Spleen (tissue), 11 donors: Measurements from ENCODE around the gene ZNF77. TPM values are rescaled to one million over a fixed set of nuclear protein-coding genes. Genes with fewer than 3 reads are reported as not detected.
A peak's percentile ranks its signal among the peaks of the same experiment; 100 is the strongest.

Experiments
- DNase-seq: peaks from one replicate; pipeline ENCODE4 v3.0.0-alpha.2; 2020
- H3K27ac ChIP-seq, 8 donors: fragments of 200-600 bp; sonication (generic) in 7 of 8; 1 replicate in 4 of 8; 2 replicates in 4 of 8; pipeline versions ENCODE4 v1.5.0 to v1.8.0; 2016 to 2021; ENCODE audit warnings: inconsistent platforms in 4 of 8, mild to moderate bottlenecking in 4 of 8, moderate library complexity in 1 of 8
- H3K27me3 ChIP-seq, 7 donors: fragments of 200-600 bp; sonication (generic) in 6 of 7; replicated peaks in 1 of 7; 1 replicate in 4 of 7; 2 replicates in 3 of 7; pipeline versions ENCODE4 v1.5.0 to v1.8.0; 2016 to 2021; ENCODE audit warnings: inconsistent platforms in 3 of 7, mild to moderate bottlenecking in 1 of 7
- H3K36me3 ChIP-seq, 6 donors: fragments of 200-600 bp; sonication (generic) in 5 of 6; 1 replicate in 4 of 6; 2 replicates in 2 of 6; pipeline versions ENCODE4 v1.5.0 to v1.8.0; 2016 to 2021; ENCODE audit warnings: inconsistent platforms in 2 of 6
- H3K4me1 ChIP-seq, 6 donors: fragments of 200-600 bp; sonication (generic) in 5 of 6; 1 replicate in 3 of 6; 2 replicates in 3 of 6; pipeline versions ENCODE4 v1.5.0 to v1.8.0; 2016 to 2021; ENCODE audit warnings: inconsistent platforms in 3 of 6
- H3K4me3 ChIP-seq, 8 donors: fragments of 200-600 bp; sonication (generic) in 7 of 8; 1 replicate in 4 of 8; 2 replicates in 4 of 8; pipeline versions ENCODE4 v1.5.0 to v1.8.0; 2016 to 2021; ENCODE audit warnings: inconsistent platforms in 4 of 8, mild to moderate bottlenecking in 4 of 8, moderate library complexity in 2 of 8
- H3K9me3 ChIP-seq, 8 donors: fragments of 200-600 bp; sonication (generic) in 7 of 8; 1 replicate in 4 of 8; 2 replicates in 4 of 8; pipeline versions ENCODE4 v1.5.0 to v1.8.0; 2016 to 2021; ENCODE audit warnings: inconsistent platforms in 4 of 8
- CTCF ChIP-seq, 11 experiments: fragments of 200-600 bp in 7 of 11; fragments of 450-650 bp in 4 of 11; sonication (generic) in 4 of 11; IDR thresholded peaks in 8 of 11; conservative IDR thresholded peaks in 3 of 11; 1 replicate in 7 of 11; 2 replicates in 4 of 11; pipeline versions ENCODE4 v1.4.0 to v1.8.0; 2016 to 2021; ENCODE audit warnings: antibody characterized with exemption in 11 of 11, inconsistent platforms in 4 of 11, mild to moderate bottlenecking in 1 of 11
- POLR2A ChIP-seq, 3 donors: fragments of 450-650 bp; IDR thresholded peaks; one replicate each; pipeline ENCODE4 v1.5.1; 2017; ENCODE audit warnings: antibody characterized with exemption in 3 of 3, mild to moderate bottlenecking in 1 of 3
- POLR2AphosphoS5 ChIP-seq, 3 donors: sonication (generic); formaldehyde crosslinking; IDR thresholded peaks; one replicate each; pipeline ENCODE4 v1.5.1; 2017; ENCODE audit warnings: antibody characterized with exemption in 3 of 3
- WGBS, 5 donors: extraction: QIAGEN DNeasy Blood & Tissue Kit in 3 of 5; methylation state at CpG; one replicate each; pipeline versions ENCODE4 v1.1.5 to v1.1.7; 2013 to 2018; 5-methylcytosine and 5-hydroxymethylcytosine counted together
- intact Hi-C: fragments of 100-400 bp; cut with DNase I; formaldehyde crosslinking; loops from one replicate; pipeline ENCODE4 v1.15.0; 2023; ENCODE audit warnings: low total_unique reads
- polyA plus RNA-seq, 3 donors: library from polyadenylated mRNA; stranded (reverse); fragments of 200-250 nt; gene quantifications; one replicate each; pipeline ENCODE4 v1.2.1, GENCODE V29; 2013
- total RNA-seq, 7 donors: library from RNA; depleted of rRNA in 3 of 7; stranded (reverse); fragments of >200 nt in 3 of 7; fragmentation: NEBNext Ultra II Directional in 4 of 7; extraction: Animal tissue kit (Norgen Biotek cat#: 25700) in 4 of 7; gene quantifications; one replicate each; pipeline versions ENCODE4 v1.1.0 to v1.2.1, GENCODE V29; 2016 to 2021
- donor health status: healthy with polysubstance abuse.
- donor health status: DM: no; HTN: no; CAD: no; lungs with moderate emphysema.
- donor health status: DM: no; HTN: no; CAD: no.
- donor health status: Bipolar disorder and iron deficiency.
- donor health status: healthy.
- donor health status: DM: no; HTN: no; CAD: no.
- donor health status: DM: yes; HTN: yes; CAD: no.

The ZNF77 gene
- total and polyA plus RNA-seq, 10 donors = 2.2 to 7.5 (median 4.3) TPM

GRCh38 chr19:2981898-2982297 is 37.1 kb upstream of the ZNF77 start:
- DNase-seq = no peak
- Histone ChIP-seq H3K36me3 (no peaks in the 10 kb centered on the region), H3K27me3 (peaks cover 0 to 39% (median 4%) of the 10 kb centered on the region in 7 donors), H3K27ac (peak overlapping the region in 3 of 8 donors; percentile 70 to 79 (median 79)), H3K4me1 (peaks cover 10 to 44% (median 32%) of the 10 kb centered on the region in 6 donors), H3K4me3 (no peak overlapping the region), H3K9me3 (no peaks in the 10 kb centered on the region)
- intact Hi-C loops = no loop called here
- TF ChIP-seq POLR2AphosphoS5 (IDR thresholded peaks at IDR 0.05) = no peak
- no peak for TF ChIP-seq CTCF (IDR thresholded peaks at IDR 0.05 in 8 of 11, conservative IDR thresholded peaks at IDR 0.05 in 3 of 11)
- TF ChIP-seq POLR2A (IDR thresholded peaks at IDR 0.05) = no peak
- WGBS, 5 donors = 88 to 95% (median 94%) methylated on average over 5 of the region's 5 CpGs

- no peak for DNase-seq
- Histone ChIP-seq H3K36me3 (no peaks in the 10 kb centered on the region), H3K4me1 (peaks cover 27 to 65% (median 54%) of the 10 kb centered on the region in 6 donors), H3K4me3 (no peak overlapping the region), H3K9me3 (no peaks in the 10 kb centered on the region), H3K27ac (peak overlapping the region in 4 of 8 donors; percentile 54 to 85 (median 80)), H3K27me3 (peaks cover 0 to 45% (median 1%) of the 10 kb centered on the region in 7 donors)
- intact Hi-C loops = loop anchor here (10.0 kb wide), 1 partner anchor 56 kb away; no protein-coding TSS in a partner anchor
- 81 to 90% (median 88%) methylated on average over 9 of the region's 9 CpGs for WGBS, 5 donors
- TF ChIP-seq CTCF (IDR thresholded peaks at IDR 0.05 in 8 of 11, conservative IDR thresholded peaks at IDR 0.05 in 3 of 11) = no peak
- no peak for TF ChIP-seq POLR2A (IDR thresholded peaks at IDR 0.05)
- no peak for TF ChIP-seq POLR2AphosphoS5 (IDR thresholded peaks at IDR 0.05)
Measured at GRCh38 chr19:2978772-2979171, 34.0 kb upstream of the ZNF77 start.

GRCh38 chr19:2978166-2978767 is 33.5 kb upstream of the ZNF77 start:
- no peak overlapping the region for H3K4me3 ChIP-seq
- 74 to 89% (median 86%) methylated on average over 11 of the region's 11 CpGs for WGBS, 5 donors
- H3K27ac ChIP-seq = peak overlapping the region in 6 of 8 donors; percentile 47 to 85 (median 76)
- H3K4me1 ChIP-seq = peaks cover 26 to 65% (median 52%) of the 10 kb centered on the region in 6 donors
- intact Hi-C loops = loop anchor here (10.0 kb wide), 1 partner anchor 57 kb away; no protein-coding TSS in a partner anchor
- DNase-seq = no peak
- H3K27me3 ChIP-seq = peaks cover 0 to 40% (median 0%) of the 10 kb centered on the region in 7 donors
- H3K36me3 ChIP-seq = no peaks in the 10 kb centered on the region
- no peak for TF ChIP-seq POLR2A (IDR thresholded peaks at IDR 0.05)
- no peak for TF ChIP-seq POLR2AphosphoS5 (IDR thresholded peaks at IDR 0.05)
- TF ChIP-seq CTCF (IDR thresholded peaks at IDR 0.05 in 8 of 11, conservative IDR thresholded peaks at IDR 0.05 in 3 of 11) = no peak
- H3K9me3 ChIP-seq = no peaks in the 10 kb centered on the region

GRCh38 chr19:2977746-2978138 is 33.0 kb upstream of the ZNF77 start:
- peak; percentile 76 for DNase-seq
- peaks cover 22 to 65% (median 50%) of the 10 kb centered on the region in 6 donors for H3K4me1 ChIP-seq
- H3K4me3 ChIP-seq = peak overlapping the region in 5 of 8 donors; percentile 44 to 74 (median 50)
- no peaks in the 10 kb centered on the region for H3K9me3 ChIP-seq
- H3K27ac ChIP-seq = peak overlapping the region in 6 of 8 donors; percentile 47 to 85 (median 76)
- H3K27me3 ChIP-seq = peaks cover 0 to 35% (median 0%) of the 10 kb centered on the region in 7 donors
- TF ChIP-seq POLR2A (IDR thresholded peaks at IDR 0.05) (no peak), POLR2AphosphoS5 (IDR thresholded peaks at IDR 0.05) (no peak), CTCF (IDR thresholded peaks at IDR 0.05 in 8 of 11, conservative IDR thresholded peaks at IDR 0.05 in 3 of 11) (no peak)
- WGBS, 5 donors = 56 to 66% (median 62%) methylated on average over 10 of the region's 10 CpGs
- intact Hi-C loops = loop anchor here (10.0 kb wide), 1 partner anchor 57 kb away; no protein-coding TSS in a partner anchor
- H3K36me3 ChIP-seq = no peaks in the 10 kb centered on the region
